ENCODE measurements around the gene NCKAP5.

Gene NCKAP5

GRCh38 chr2:133175926-133176325, 392.3 kb downstream of the NCKAP5 start:
- no peak for TF ChIP-seq ELF4 (IDR thresholded peaks at IDR 0.05)
- TF ChIP-seq NFRKB (IDR thresholded peaks at IDR 0.05) = no peak
- TF ChIP-seq ZNF384 (IDR thresholded peaks at IDR 0.05) = no peak
- TF ChIP-seq HDGF (IDR thresholded peaks at IDR 0.05; ENCODE audit: borderline replicate concordance) = no peak
- no peak for TF ChIP-seq TARDBP (IDR thresholded peaks at IDR 0.05)
- TF ChIP-seq FOXA1 (IDR thresholded peaks at IDR 0.05) = no peak
- TF ChIP-seq PKNOX1 (IDR thresholded peaks at IDR 0.05) = no peak
- no peak for TF ChIP-seq SP1 (IDR thresholded peaks at IDR 0.05)
- TF ChIP-seq BHLHE40 (IDR thresholded peaks at IDR 0.05; ENCODE audit: borderline replicate concordance) = no peak
- TF ChIP-seq SUZ12 (IDR thresholded peaks at IDR 0.05) = no peak
- no peak for TF ChIP-seq LEF1 (IDR thresholded peaks at IDR 0.05; ENCODE audit: borderline replicate concordance)
- TF ChIP-seq L3MBTL2 (conservative IDR thresholded peaks at IDR 0.05) = no peak
- no peak for TF ChIP-seq ARNT (IDR thresholded peaks at IDR 0.05)
- no peak for TF ChIP-seq FOXK2 (IDR thresholded peaks at IDR 0.05)
- no peak for TF ChIP-seq CTBP1 (IDR thresholded peaks at IDR 0.05; ENCODE audit: borderline replicate concordance)
- CTCF ChIA-PET = no interaction called here
- POLR2A ChIA-PET = no interaction called here
- DNase-seq (ENCODE audit: extremely low spot score) = no peak

GRCh38 chr2:133173224-133173623, 395.0 kb downstream of the NCKAP5 start:
- POLR2A ChIA-PET = no interaction called here
- no peak for TF ChIP-seq L3MBTL2 (conservative IDR thresholded peaks at IDR 0.05)
- no peak for TF ChIP-seq FOXK2 (IDR thresholded peaks at IDR 0.05)
- TF ChIP-seq CTBP1 (IDR thresholded peaks at IDR 0.05; ENCODE audit: borderline replicate concordance) = no peak
- TF ChIP-seq FOXA1 (IDR thresholded peaks at IDR 0.05) = no peak
- TF ChIP-seq BHLHE40 (IDR thresholded peaks at IDR 0.05; ENCODE audit: borderline replicate concordance) = no peak
- TF ChIP-seq FOXM1 (IDR thresholded peaks at IDR 0.05; ENCODE audit: borderline replicate concordance) = no peak
- no peak for TF ChIP-seq NFRKB (IDR thresholded peaks at IDR 0.05)
- no peak for TF ChIP-seq HDGF (IDR thresholded peaks at IDR 0.05; ENCODE audit: borderline replicate concordance)
- no peak for TF ChIP-seq LEF1 (IDR thresholded peaks at IDR 0.05; ENCODE audit: borderline replicate concordance)
- no peak for TF ChIP-seq SP1 (IDR thresholded peaks at IDR 0.05)
- TF ChIP-seq SUZ12 (IDR thresholded peaks at IDR 0.05) = no peak
- no peak for TF ChIP-seq ZNF384 (IDR thresholded peaks at IDR 0.05)
- DNase-seq (ENCODE audit: extremely low spot score) = no peak
- CTCF ChIA-PET = interaction anchor here (0.8 kb wide), 1 partner anchor 607 kb away, joined by 3 read pairs; no protein-coding TSS in a partner anchor

GRCh38 chr2:133171393-133172004, 396.8 kb downstream of the NCKAP5 start:
- DNase-seq (ENCODE audit: extremely low spot score) = peak; percentile 27
- POLR2A ChIA-PET = no interaction called here
- CTCF ChIA-PET = interaction anchor here (0.6 to 1.9 kb wide), 3 partner anchors 397 to 631 kb away, joined by 3 to 11 read pairs (median 4); partner anchors contain the start of gene NCKAP5
- no peak for TF ChIP-seq SUZ12 (IDR thresholded peaks at IDR 0.05)
- no peak for TF ChIP-seq BHLHE40 (IDR thresholded peaks at IDR 0.05; ENCODE audit: borderline replicate concordance)
- TF ChIP-seq FOXA1 (IDR thresholded peaks at IDR 0.05) = no peak
- no peak for TF ChIP-seq PKNOX1 (IDR thresholded peaks at IDR 0.05)
- no peak for TF ChIP-seq FOXM1 (IDR thresholded peaks at IDR 0.05; ENCODE audit: borderline replicate concordance)
- no peak for TF ChIP-seq L3MBTL2 (conservative IDR thresholded peaks at IDR 0.05)
- no peak for TF ChIP-seq SP1 (IDR thresholded peaks at IDR 0.05)
- no peak for TF ChIP-seq HDGF (IDR thresholded peaks at IDR 0.05; ENCODE audit: borderline replicate concordance)
- TF ChIP-seq ARNT (IDR thresholded peaks at IDR 0.05) = no peak
- no peak for TF ChIP-seq TARDBP (IDR thresholded peaks at IDR 0.05)
- TF ChIP-seq ELF4 (IDR thresholded peaks at IDR 0.05) = no peak
- no peak for TF ChIP-seq ZNF384 (IDR thresholded peaks at IDR 0.05)
- TF ChIP-seq NFRKB (IDR thresholded peaks at IDR 0.05) = no peak
- TF ChIP-seq FOXK2 (IDR thresholded peaks at IDR 0.05) = no peak
- TF ChIP-seq CTBP1 (IDR thresholded peaks at IDR 0.05; ENCODE audit: borderline replicate concordance) = no peak
- no peak for TF ChIP-seq LEF1 (IDR thresholded peaks at IDR 0.05; ENCODE audit: borderline replicate concordance)

GRCh38 chr2:133169274-133169912, 398.9 kb downstream of the NCKAP5 start:
- ChIA-PET POLR2A (no interaction called here), CTCF (no interaction called here)

GRCh38 chr2:133167990-133168389, 400.3 kb downstream of the NCKAP5 start:
- CTCF ChIA-PET = interaction anchor here (0.6 to 0.7 kb wide), 3 partner anchors 612 to 819 kb away, joined by 3 to 5 read pairs (median 3); no protein-coding TSS in a partner anchor
- TF ChIP-seq L3MBTL2 (conservative IDR thresholded peaks at IDR 0.05) (no peak), TARDBP (IDR thresholded peaks at IDR 0.05) (no peak)
- no peak for DNase-seq (ENCODE audit: extremely low spot score)
- POLR2A ChIA-PET = no interaction called here

More at GRCh38 chr2:133169274-133169912, 398.9 kb downstream of the NCKAP5 start:
- TF ChIP-seq SP1 (IDR thresholded peaks at IDR 0.05) (no peak), HDGF (IDR thresholded peaks at IDR 0.05; ENCODE audit: borderline replicate concordance) (no peak), CTBP1 (IDR thresholded peaks at IDR 0.05; ENCODE audit: borderline replicate concordance) (no peak), PKNOX1 (IDR thresholded peaks at IDR 0.05) (no peak), FOXA1 (IDR thresholded peaks at IDR 0.05) (no peak), NFRKB (IDR thresholded peaks at IDR 0.05) (no peak), ZNF384 (IDR thresholded peaks at IDR 0.05) (no peak), FOXK2 (IDR thresholded peaks at IDR 0.05) (no peak), ELF4 (IDR thresholded peaks at IDR 0.05) (no peak), ARNT (IDR thresholded peaks at IDR 0.05) (no peak), L3MBTL2 (conservative IDR thresholded peaks at IDR 0.05) (no peak)
- no peak for DNase-seq (ENCODE audit: extremely low spot score)

- no peak for DNase-seq (ENCODE audit: extremely low spot score)
- CTCF ChIA-PET = no interaction called here
- POLR2A ChIA-PET = no interaction called here
- TF ChIP-seq FOXA1 (IDR thresholded peaks at IDR 0.05) (no peak), LEF1 (IDR thresholded peaks at IDR 0.05; ENCODE audit: borderline replicate concordance) (no peak), CTBP1 (IDR thresholded peaks at IDR 0.05; ENCODE audit: borderline replicate concordance) (no peak), SP1 (IDR thresholded peaks at IDR 0.05) (no peak)
These were observed 401.0 kb downstream of the NCKAP5 start for GRCh38 chr2:133167223-133167622.

All from HEK293T (cell line).